Amygdala (tissue), 56 donors: Measurements from ENCODE around the gene TMBIM6.
A peak's percentile ranks its signal among the peaks of the same experiment; 100 is the strongest.
"Not testable (repeated sequence)": the region's sequence is repeated elsewhere in the genome, so short reads cannot be mapped to it uniquely, and the experiment has no call there.

ENCODE experiments used
- DNase-seq, 56 donors: peaks; one replicate each; lab custom pipeline; 2025; lab: John Stamatoyannopoulos, UW

Gene TMBIM6

GRCh38 chr12:49740930-49741881, at the start of gene TMBIM6:
TMBIM6 (plus strand) TSS chr12:49741557; CDS start chr12:49752494, 10,937 bp downstream.
- peak; percentile 88 to 100 (median 99) for DNase-seq

GRCh38 chr12:49692851-49693250, 48.5 kb upstream of the TMBIM6 start:
- DNase-seq: no peak

GRCh38 chr12:49693931-49694444, 47.4 kb upstream of the TMBIM6 start:
- no peak for DNase-seq

GRCh38 chr12:49696723-49697122, 44.6 kb upstream of the TMBIM6 start:
- no peak for DNase-seq

- DNase-seq: no peak
Measured at GRCh38 chr12:49697808-49698207, 43.5 kb upstream of the TMBIM6 start.

GRCh38 chr12:49698619-49699545, 42.5 kb upstream of the TMBIM6 start:
- peak in 5 of 56 donors; percentile 6 to 25 (median 19) for DNase-seq

- no peak for DNase-seq
Measured at GRCh38 chr12:49702009-49702408, 39.3 kb upstream of the TMBIM6 start.

GRCh38 chr12:49702676-49703215, 38.6 kb upstream of the TMBIM6 start:
- DNase-seq: no peak

- peak in 1 of 56 donors; percentile 6 for DNase-seq
Measured at GRCh38 chr12:49703647-49704137, 37.7 kb upstream of the TMBIM6 start.

- DNase-seq: peak in 21 of 56 donors; percentile 10 to 46 (median 20)
Measured at GRCh38 chr12:49705479-49706134, 35.8 kb upstream of the TMBIM6 start.

- peak in 28 of 56 donors; percentile 15 to 56 (median 42) for DNase-seq
Measured at GRCh38 chr12:49706351-49707127, 34.8 kb upstream of the TMBIM6 start.

- DNase-seq: peak; percentile 57 to 99 (median 95)
Measured at GRCh38 chr12:49707128-49707811, 34.1 kb upstream of the TMBIM6 start, which contains the start of gene FMNL3. FMNL3 (minus strand) TSS chr12:49707405; CDS start chr12:49707180, 225 bp downstream.

- DNase-seq: no peak
Measured at GRCh38 chr12:49707812-49708147, 33.6 kb upstream of the TMBIM6 start.

GRCh38 chr12:49708851-49709250, 32.5 kb upstream of the TMBIM6 start:
- no peak for DNase-seq

GRCh38 chr12:49713952-49714351, 27.4 kb upstream of the TMBIM6 start:
- DNase-seq: not testable (repeated sequence)

GRCh38 chr12:49716553-49716952, 24.8 kb upstream of the TMBIM6 start:
- no peak for DNase-seq

GRCh38 chr12:49717800-49718199, 23.6 kb upstream of the TMBIM6 start:
- DNase-seq: not testable (repeated sequence)

- no peak for DNase-seq
Measured at GRCh38 chr12:49720214-49720613, 21.1 kb upstream of the TMBIM6 start.
